Lower leg skin (tissue), 4 donors: ENCODE data around the gene LGR4. TPM values are rescaled to one million over a fixed set of nuclear protein-coding genes. Genes with fewer than 3 reads are reported as not detected.

Experiments
- DNase-seq, 2 donors: peaks; one replicate each; pipeline ENCODE4 v3.0.0-alpha.2; 2019; ENCODE audit warnings: low spot score in 2 of 2
- H3K4me3 ChIP-seq: fragments of 200-600 bp; sonication (generic); 2 replicates; pipeline ENCODE4 v1.5.1; 2017; ENCODE audit warnings: mild to moderate bottlenecking, low read depth; ENCODE audit not compliant: poor library complexity, severe bottlenecking
- CTCF ChIP-seq, 3 donors: fragments of 450-650 bp; IDR thresholded peaks; one replicate each; pipeline ENCODE4 v1.5.1; 2016; ENCODE audit warnings: antibody characterized with exemption in 3 of 3, mild to moderate bottlenecking in 3 of 3, moderate library complexity in 2 of 3
- POLR2A ChIP-seq, 2 donors: fragments of 450-650 bp; IDR thresholded peaks; one replicate each; pipeline ENCODE4 v1.6.1; 2016 to 2017; ENCODE audit warnings: antibody characterized with exemption in 2 of 2, mild to moderate bottlenecking in 1 of 2, moderate library complexity in 1 of 2
- WGBS, 2 donors: methylation state at CpG; one replicate each; pipeline ENCODE4 v1.1.5; 2018; 5-methylcytosine and 5-hydroxymethylcytosine counted together
- intact Hi-C: fragments of 100-400 bp; cut with DNase I; formaldehyde crosslinking; loops from one replicate; pipeline ENCODE4 v1.15.0; 2023; ENCODE audit warnings: low total_unique reads
- total RNA-seq, 4 donors: library from RNA; depleted of rRNA; stranded (reverse); fragments of >200 nt; gene quantifications; one replicate each; pipeline ENCODE4 v1.1.0, GENCODE V29; 2016

Gene LGR4
- total RNA-seq, 4 donors from 2014 or later: 32.0 to 70.2 (median 50.4) TPM

- no peak for DNase-seq
These were observed 93.1 kb downstream of the LGR4 start for GRCh38 chr11:27379449-27379848.

DNA sequence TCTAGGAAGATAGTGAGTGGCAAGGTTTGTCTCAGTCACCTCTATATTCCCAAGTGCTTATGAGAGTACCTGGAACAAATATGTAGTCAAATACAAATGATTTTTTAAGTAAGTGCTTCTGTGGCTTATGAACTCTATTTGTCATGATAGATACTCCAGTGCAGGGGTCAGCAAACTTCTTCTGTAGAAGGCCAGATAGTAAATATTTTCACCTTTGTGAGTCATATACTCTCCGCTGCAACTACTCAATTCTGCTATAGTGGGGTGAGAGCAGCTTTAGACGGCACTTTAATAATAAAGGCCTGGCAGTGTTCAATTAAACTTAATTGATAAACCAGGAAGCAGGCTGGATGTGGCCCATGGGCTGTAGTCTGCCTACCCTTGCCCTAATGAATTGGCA, 97.2 kb downstream of the LGR4 start:
- DNase-seq: no peak
- TF ChIP-seq POLR2A (IDR thresholded peaks at IDR 0.05) (no peak), CTCF (IDR thresholded peaks at IDR 0.05) (no peak)
- intact Hi-C loops: no loop called here
- 90 to 94% methylated on average over 2 of the region's 2 CpGs for WGBS, 2 donors
- no peak overlapping the region for H3K4me3 ChIP-seq

More at GRCh38 chr11:27379449-27379848, 93.1 kb downstream of the LGR4 start:
- 85 to 87% methylated on average over 3 of the region's 3 CpGs for WGBS, 2 donors
- intact Hi-C loops: no loop called here
- H3K4me3 ChIP-seq: no peak overlapping the region
- TF ChIP-seq POLR2A (IDR thresholded peaks at IDR 0.05): no peak
- TF ChIP-seq CTCF (IDR thresholded peaks at IDR 0.05): no peak

DNA sequence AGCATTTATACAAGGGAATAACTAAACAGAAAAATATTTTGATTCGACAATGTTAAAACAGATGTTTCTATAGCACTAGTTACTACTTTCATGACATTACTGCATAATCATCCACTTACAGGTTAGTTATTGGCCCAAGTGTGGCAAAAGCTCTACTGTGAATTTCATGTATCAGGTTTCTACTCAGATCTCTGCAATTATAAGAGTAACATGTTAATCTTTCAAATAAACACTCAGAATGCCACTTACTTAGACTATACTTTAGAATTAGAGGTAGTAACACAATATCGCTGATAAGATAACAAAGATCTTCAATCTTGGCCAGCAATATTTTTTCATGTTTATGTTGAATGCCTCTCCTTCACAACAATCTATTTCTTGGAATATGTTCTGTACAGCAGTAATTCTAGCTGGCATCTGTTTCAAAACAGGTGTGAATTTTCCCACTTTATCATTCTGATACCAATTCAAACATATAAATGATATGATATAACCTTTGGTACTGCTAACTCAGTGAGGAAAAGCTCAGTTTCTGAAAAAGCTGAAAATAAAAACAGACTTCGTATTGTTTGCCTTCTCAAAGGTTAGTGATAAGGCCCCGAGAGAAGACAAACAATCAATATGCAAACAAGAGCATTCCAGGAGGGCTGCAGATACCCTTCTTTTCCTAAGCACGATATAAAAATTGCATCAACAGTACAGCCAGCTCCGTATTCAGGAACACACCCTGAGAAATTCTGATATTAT, 98.6 kb downstream of the LGR4 start:
- 92 to 94% methylated on average over 6 of the region's 6 CpGs for WGBS, 2 donors
- H3K4me3 ChIP-seq: no peak overlapping the region
- DNase-seq: no peak
- TF ChIP-seq CTCF (IDR thresholded peaks at IDR 0.05) (no peak), POLR2A (IDR thresholded peaks at IDR 0.05) (no peak)
- intact Hi-C loops: no loop called here

DNA sequence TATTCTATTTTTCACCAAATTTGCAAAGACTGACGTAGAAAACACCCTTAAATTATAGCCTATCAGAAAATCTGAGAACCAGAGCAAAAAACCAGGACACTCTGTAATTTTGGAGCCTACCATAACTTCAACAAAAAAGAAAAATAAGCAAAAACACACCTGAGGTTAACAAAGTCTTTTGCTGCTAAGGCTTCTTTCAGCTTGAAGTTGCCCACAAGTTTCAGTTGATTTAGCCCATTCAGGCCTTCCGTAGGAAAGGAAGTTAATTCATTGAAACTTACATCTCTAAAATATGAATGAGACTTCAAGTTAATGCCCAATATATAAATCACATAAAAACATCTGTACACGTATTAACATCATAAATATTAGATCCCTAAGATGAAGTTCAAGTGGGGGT, 99.2 kb downstream of the LGR4 start:
- no peak for DNase-seq
- intact Hi-C loops: no loop called here
- H3K4me3 ChIP-seq: no peak overlapping the region
- 92 to 97% methylated on average over 3 of the region's 3 CpGs for WGBS, 2 donors
- no peak for TF ChIP-seq CTCF (IDR thresholded peaks at IDR 0.05)
- TF ChIP-seq POLR2A (IDR thresholded peaks at IDR 0.05): no peak

GRCh38 chr11:27372164-27372563, 100.4 kb downstream of the LGR4 start:
- H3K4me3 ChIP-seq: no peak overlapping the region
- no peak for TF ChIP-seq CTCF (IDR thresholded peaks at IDR 0.05)
- TF ChIP-seq POLR2A (IDR thresholded peaks at IDR 0.05): no peak
- DNase-seq: no peak
- 75 to 90% methylated on average over 2 of the region's 2 CpGs for WGBS, 2 donors
- intact Hi-C loops: no loop called here

GRCh38 chr11:27371489-27371888, 101.1 kb downstream of the LGR4 start:
- DNase-seq: no peak
- intact Hi-C loops: no loop called here
- H3K4me3 ChIP-seq: no peak overlapping the region
- TF ChIP-seq CTCF (IDR thresholded peaks at IDR 0.05): no peak
- no peak for TF ChIP-seq POLR2A (IDR thresholded peaks at IDR 0.05)
